RWPE2 (cell line): ENCODE results near the gene OR2D3.

Source experiments
- ATAC-seq: fragments of 200-7000 bp; cut with Tn5 transposase; 3 replicates; pipeline ENCODE4 v1.9.1; 2021; ENCODE audit warnings: low read depth
- DNase-seq: peaks from one replicate; pipeline ENCODE4 v3.0.0-alpha.2; 2020; ENCODE audit warnings: low spot score
- H3K27ac ChIP-seq: fragments of 450-650 bp; 2 replicates; pipeline ENCODE4 v1.5.1; 2017; ENCODE audit warnings: mild to moderate bottlenecking; ENCODE audit not compliant: poor library complexity, severe bottlenecking
- H3K27me3 ChIP-seq: fragments of 250-450 bp; sonication (Bioruptor Pico); 2 replicates; pipeline ENCODE4 v1.5.1; 2021; ENCODE audit warnings: mild to moderate bottlenecking, moderate library complexity; ENCODE audit not compliant: insufficient read depth, poor library complexity, severe bottlenecking
- H3K36me3 ChIP-seq: fragments of 250-450 bp; sonication (Bioruptor Pico); 2 replicates; pipeline ENCODE4 v1.5.1; 2020; ENCODE audit warnings: low read depth, mild to moderate bottlenecking, moderate library complexity
- H3K4me1 ChIP-seq: fragments of 250-450 bp; sonication (Bioruptor Pico); 2 replicates; pipeline ENCODE4 v1.5.1; 2021; ENCODE audit warnings: mild to moderate bottlenecking, moderate library complexity; ENCODE audit not compliant: insufficient read depth, poor library complexity, severe bottlenecking
- H3K4me3 ChIP-seq: fragments of 250-450 bp; sonication (Bioruptor Pico); 2 replicates; pipeline ENCODE4 v1.5.1; 2021; ENCODE audit warnings: mild to moderate bottlenecking, moderate library complexity; ENCODE audit not compliant: severe bottlenecking
- H3K9me3 ChIP-seq: fragments of 250-450 bp; sonication (Bioruptor Pico); 2 replicates; pipeline ENCODE4 v1.5.1; 2021; ENCODE audit warnings: mild to moderate bottlenecking, moderate library complexity; ENCODE audit not compliant: severe bottlenecking
- TF ChIP-seq, protein P1 (sequence below): fragments of 450-650 bp; IDR thresholded peaks from one replicate; pipeline ENCODE4 v1.5.1; 2017; ENCODE audit warnings: mild to moderate bottlenecking, moderate library complexity; ENCODE audit not compliant: poor library complexity, severe bottlenecking

The OR2D3 gene

GRCh38 chr11:6926208-6927029, 5.6 kb downstream of the OR2D3 start, which contains the start of gene ZNF215:
Gene ZNF215, plus strand, starts transcription at chr11:6926426. Its CDS starts 5,847 bp downstream, at chr11:6932273.
- Histone ChIP-seq H3K27me3 (no peaks in the 10 kb centered on the region), H3K9me3 (no peaks in the 10 kb centered on the region), H3K4me1 (peaks cover 11% of the 10 kb centered on the region), H3K4me3 (peak within 1 kb of the TSS; percentile 54), H3K36me3 (peaks cover 22% of the 10 kb centered on the region), H3K27ac (peak within 1 kb of the TSS; percentile 33)
- TF ChIP-seq, protein P1, sequence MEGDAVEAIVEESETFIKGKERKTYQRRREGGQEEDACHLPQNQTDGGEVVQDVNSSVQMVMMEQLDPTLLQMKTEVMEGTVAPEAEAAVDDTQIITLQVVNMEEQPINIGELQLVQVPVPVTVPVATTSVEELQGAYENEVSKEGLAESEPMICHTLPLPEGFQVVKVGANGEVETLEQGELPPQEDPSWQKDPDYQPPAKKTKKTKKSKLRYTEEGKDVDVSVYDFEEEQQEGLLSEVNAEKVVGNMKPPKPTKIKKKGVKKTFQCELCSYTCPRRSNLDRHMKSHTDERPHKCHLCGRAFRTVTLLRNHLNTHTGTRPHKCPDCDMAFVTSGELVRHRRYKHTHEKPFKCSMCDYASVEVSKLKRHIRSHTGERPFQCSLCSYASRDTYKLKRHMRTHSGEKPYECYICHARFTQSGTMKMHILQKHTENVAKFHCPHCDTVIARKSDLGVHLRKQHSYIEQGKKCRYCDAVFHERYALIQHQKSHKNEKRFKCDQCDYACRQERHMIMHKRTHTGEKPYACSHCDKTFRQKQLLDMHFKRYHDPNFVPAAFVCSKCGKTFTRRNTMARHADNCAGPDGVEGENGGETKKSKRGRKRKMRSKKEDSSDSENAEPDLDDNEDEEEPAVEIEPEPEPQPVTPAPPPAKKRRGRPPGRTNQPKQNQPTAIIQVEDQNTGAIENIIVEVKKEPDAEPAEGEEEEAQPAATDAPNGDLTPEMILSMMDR = no peak
- peak; percentile 80 for ATAC-seq
- peak; percentile 84 for DNase-seq

GRCh38 chr11:6927030-6927617, 6.3 kb downstream of the OR2D3 start:
- ATAC-seq = peak; percentile 52; the same call in 2 of the 3 replicates
- Histone ChIP-seq H3K4me1 (peaks cover 11% of the 10 kb centered on the region), H3K36me3 (peaks cover 24% of the 10 kb centered on the region), H3K27me3 (no peaks in the 10 kb centered on the region), H3K4me3 (peak overlapping the region; percentile 54), H3K27ac (peak overlapping the region; percentile 33), H3K9me3 (no peaks in the 10 kb centered on the region)
- DNase-seq = no peak
- TF ChIP-seq, protein P1 = no peak

DNA sequence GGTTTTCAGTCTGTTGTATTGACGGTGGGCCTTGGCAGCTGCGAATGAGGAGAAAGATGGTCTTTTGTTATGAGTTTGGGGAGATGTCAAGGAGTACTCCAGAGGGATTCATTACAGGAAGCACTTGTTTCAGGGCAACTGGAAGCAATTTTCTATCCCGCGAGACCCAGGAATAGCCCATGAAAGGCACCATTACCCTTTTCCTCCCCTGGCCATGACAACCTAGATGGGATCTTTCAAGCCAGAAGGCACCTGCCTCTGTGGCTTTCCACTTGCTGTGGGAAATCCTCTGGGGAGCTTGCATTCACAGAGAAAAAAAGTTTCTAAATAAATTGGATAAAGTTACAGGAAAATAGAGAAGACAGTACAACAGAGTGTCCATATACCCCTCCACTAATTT, 8.1 kb downstream of the OR2D3 start:
- no peak for ATAC-seq
- Histone ChIP-seq H3K27ac (no peak overlapping the region), H3K4me1 (peaks cover 11% of the 10 kb centered on the region), H3K27me3 (no peaks in the 10 kb centered on the region), H3K4me3 (no peak overlapping the region), H3K9me3 (no peaks in the 10 kb centered on the region), H3K36me3 (peaks cover 35% of the 10 kb centered on the region)
- DNase-seq = no peak
- TF ChIP-seq, protein P1 = no peak

GRCh38 chr11:6931146-6931713, 10.4 kb downstream of the OR2D3 start:
- DNase-seq (no peak), ATAC-seq (no peak)
- no peak overlapping the region for H3K4me3 ChIP-seq
- TF ChIP-seq, protein P1 = no peak
- H3K36me3 ChIP-seq = peaks cover 46% of the 10 kb centered on the region
- no peak overlapping the region for H3K27ac ChIP-seq
- no peaks in the 10 kb centered on the region for H3K27me3 ChIP-seq
- no peaks in the 10 kb centered on the region for H3K9me3 ChIP-seq
- peaks cover 11% of the 10 kb centered on the region for H3K4me1 ChIP-seq
